SU-DHL-6 (cell line): ENCODE results near the gene NDC80.

Source experiments
- EZH2phosphoT487 ChIP-seq: fragments of 200-600 bp; sonication (generic), shearing (Covaris generic); conservative IDR thresholded peaks from 2 replicates; pipeline ENCODE4 v1.6.1; 2018; ENCODE audit warnings: mild to moderate bottlenecking, antibody characterized with exemption, low read length, moderate library complexity, mixed read lengths
- TF ChIP-seq, protein P1 (sequence below): fragments of 200-600 bp; sonication (generic); IDR thresholded peaks from one replicate; pipeline ENCODE4 v1.5.1; 2017; ENCODE audit warnings: antibody characterized with exemption, mild to moderate bottlenecking, low read length, moderate library complexity; ENCODE audit not compliant: insufficient read depth, poor library complexity, severe bottlenecking

DNA sequence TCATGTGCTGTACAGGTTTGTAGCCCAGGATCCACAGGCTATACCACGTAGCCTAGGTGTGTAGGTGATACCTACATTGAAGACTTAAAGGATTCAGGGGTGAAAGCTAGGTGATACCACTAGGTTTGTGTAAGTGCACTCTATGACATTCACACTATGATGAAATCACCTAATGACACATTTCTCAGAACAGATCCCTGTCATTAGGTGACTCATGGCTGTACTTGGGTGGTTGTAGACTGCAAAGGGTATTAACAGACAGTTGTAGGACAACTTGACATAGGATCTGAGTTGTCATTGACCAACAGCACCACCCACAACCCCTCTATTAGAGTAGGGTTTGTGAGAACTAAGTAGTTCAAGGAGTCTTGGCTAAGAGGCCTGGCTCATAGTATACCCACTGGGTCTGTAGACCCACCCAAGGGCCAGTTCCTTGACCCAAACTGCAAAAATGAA, 56.5 kb downstream of the NDC80 start:
- TF ChIP-seq, protein P1, sequence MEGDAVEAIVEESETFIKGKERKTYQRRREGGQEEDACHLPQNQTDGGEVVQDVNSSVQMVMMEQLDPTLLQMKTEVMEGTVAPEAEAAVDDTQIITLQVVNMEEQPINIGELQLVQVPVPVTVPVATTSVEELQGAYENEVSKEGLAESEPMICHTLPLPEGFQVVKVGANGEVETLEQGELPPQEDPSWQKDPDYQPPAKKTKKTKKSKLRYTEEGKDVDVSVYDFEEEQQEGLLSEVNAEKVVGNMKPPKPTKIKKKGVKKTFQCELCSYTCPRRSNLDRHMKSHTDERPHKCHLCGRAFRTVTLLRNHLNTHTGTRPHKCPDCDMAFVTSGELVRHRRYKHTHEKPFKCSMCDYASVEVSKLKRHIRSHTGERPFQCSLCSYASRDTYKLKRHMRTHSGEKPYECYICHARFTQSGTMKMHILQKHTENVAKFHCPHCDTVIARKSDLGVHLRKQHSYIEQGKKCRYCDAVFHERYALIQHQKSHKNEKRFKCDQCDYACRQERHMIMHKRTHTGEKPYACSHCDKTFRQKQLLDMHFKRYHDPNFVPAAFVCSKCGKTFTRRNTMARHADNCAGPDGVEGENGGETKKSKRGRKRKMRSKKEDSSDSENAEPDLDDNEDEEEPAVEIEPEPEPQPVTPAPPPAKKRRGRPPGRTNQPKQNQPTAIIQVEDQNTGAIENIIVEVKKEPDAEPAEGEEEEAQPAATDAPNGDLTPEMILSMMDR = no peak
- no peak for TF ChIP-seq EZH2phosphoT487
